GM10248 (cell line): ENCODE data around the gene STX1A.

ENCODE experiments used
- CTCF ChIA-PET: fragments of 300-600 bp; sonication (Branson Sonifier 250); formaldehyde crosslinking; extraction: SDS; loops from one replicate; lab custom pipeline; 2021; ENCODE audit warnings: antibody characterized with exemption; lab: Yijun Ruan, JAX
- POLR2A ChIA-PET: fragments of 350-650 bp; sonication (Branson Sonifier 250); formaldehyde crosslinking; extraction: SDS; loops from one replicate; lab custom pipeline; 2020; ENCODE audit warnings: antibody characterized with exemption; lab: Yijun Ruan, JAX
- DNase-seq: peaks from one replicate; pipeline ENCODE4 v3.0.0; 2012; ENCODE audit errors: extremely low spot score
- TF ChIP-seq, protein P1 (sequence below): IDR thresholded peaks from 2 replicates; pipeline ENCODE4 v1.5.1; 2012; ENCODE audit warnings: mild to moderate bottlenecking, low read depth; ENCODE audit errors: extremely low read depth, missing control alignments, control extremely low read depth

The STX1A gene

DNA sequence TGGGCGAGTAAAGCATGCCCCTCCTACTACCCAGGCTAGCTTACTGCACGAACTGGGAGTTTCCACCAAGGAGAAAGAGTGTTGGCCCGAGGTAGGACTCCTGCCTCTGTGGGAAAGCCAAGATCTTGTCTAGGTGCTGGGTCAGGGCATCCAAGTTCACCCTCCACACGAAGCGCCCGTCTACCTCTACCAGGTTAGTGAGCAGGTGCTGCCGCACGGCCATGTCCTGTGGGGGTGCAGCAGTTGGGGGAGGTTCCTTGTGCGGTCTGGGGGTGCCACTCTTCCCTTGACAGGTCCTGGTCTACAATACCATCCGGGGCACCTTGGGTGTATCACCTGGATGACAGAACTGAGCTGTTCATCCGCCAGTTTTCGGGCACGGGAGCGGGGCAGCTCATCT lies 17.4 kb upstream of the STX1A start:
- TF ChIP-seq, protein P1, sequence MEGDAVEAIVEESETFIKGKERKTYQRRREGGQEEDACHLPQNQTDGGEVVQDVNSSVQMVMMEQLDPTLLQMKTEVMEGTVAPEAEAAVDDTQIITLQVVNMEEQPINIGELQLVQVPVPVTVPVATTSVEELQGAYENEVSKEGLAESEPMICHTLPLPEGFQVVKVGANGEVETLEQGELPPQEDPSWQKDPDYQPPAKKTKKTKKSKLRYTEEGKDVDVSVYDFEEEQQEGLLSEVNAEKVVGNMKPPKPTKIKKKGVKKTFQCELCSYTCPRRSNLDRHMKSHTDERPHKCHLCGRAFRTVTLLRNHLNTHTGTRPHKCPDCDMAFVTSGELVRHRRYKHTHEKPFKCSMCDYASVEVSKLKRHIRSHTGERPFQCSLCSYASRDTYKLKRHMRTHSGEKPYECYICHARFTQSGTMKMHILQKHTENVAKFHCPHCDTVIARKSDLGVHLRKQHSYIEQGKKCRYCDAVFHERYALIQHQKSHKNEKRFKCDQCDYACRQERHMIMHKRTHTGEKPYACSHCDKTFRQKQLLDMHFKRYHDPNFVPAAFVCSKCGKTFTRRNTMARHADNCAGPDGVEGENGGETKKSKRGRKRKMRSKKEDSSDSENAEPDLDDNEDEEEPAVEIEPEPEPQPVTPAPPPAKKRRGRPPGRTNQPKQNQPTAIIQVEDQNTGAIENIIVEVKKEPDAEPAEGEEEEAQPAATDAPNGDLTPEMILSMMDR = no peak
- peak; percentile 5 for DNase-seq
- ChIA-PET CTCF (interaction anchor here (1.2 to 11.8 kb wide), 3 partner anchors 12 to 129 kb away, joined by 3 to 170 read pairs (median 40); no protein-coding TSS in a partner anchor), POLR2A (no interaction called here)

- ChIA-PET CTCF (interaction anchor here (0.9 to 11.8 kb wide), 13 partner anchors 11 to 175 kb away, joined by 3 to 170 read pairs (median 6); no protein-coding TSS in a partner anchor), POLR2A (no interaction called here)
- TF ChIP-seq, protein P1 = no peak
- DNase-seq = no peak
These were observed 16.0 kb upstream of the STX1A start for GRCh38 chr7:73735528-73735905.

GRCh38 chr7:73734619-73735527 lies 15.4 kb upstream of the STX1A start:
- POLR2A ChIA-PET = interaction anchor here (0.6 kb wide), 1 partner anchor 16 kb away, joined by 3 read pairs; the partner anchor contains the start of gene STX1A

GRCh38 chr7:73732397-73732796 lies 12.9 kb upstream of the STX1A start:
- TF ChIP-seq, protein P1 = no peak

More at GRCh38 chr7:73734619-73735527, 15.4 kb upstream of the STX1A start:
- TF ChIP-seq, protein P1 = peak; percentile 74
- CTCF ChIA-PET = interaction anchor here (0.6 to 11.8 kb wide), 29 partner anchors 9 to 280 kb away, joined by 3 to 170 read pairs (median 3); partner anchors contain the start of genes METTL27, MLXIPL and STX1A
- DNase-seq = peak; percentile 76

DNA sequence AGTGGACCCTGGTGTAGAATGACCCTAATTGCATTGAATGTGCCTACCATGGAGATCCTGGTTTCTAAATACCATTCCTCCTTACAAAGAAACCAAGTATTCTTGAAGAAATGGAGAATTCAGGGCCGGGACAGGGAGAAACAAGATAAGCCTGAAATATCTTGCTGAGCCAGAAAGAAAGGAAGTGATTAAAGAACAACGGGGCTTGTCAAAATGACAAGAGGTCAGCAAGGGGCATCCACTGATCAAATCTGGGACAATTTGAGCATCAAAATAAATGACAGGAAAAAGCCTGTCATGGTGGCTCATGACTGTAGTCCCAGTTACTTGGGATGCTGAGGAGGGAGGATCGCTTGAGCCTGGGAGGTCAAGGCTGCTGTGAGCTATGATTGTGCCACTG lies 11.0 kb upstream of the STX1A start:
- TF ChIP-seq, protein P1 = no peak
- ChIA-PET CTCF (interaction anchor here (11.8 kb wide), 1 partner anchor 123 kb away, joined by 170 read pairs; no protein-coding TSS in a partner anchor), POLR2A (no interaction called here)
- DNase-seq = no peak

More at GRCh38 chr7:73732397-73732796, 12.9 kb upstream of the STX1A start:
- CTCF ChIA-PET = interaction anchor here (1.0 to 11.8 kb wide), 2 partner anchors 9 to 125 kb away, joined by 3 to 170 read pairs; no protein-coding TSS in a partner anchor
- no peak for DNase-seq
- POLR2A ChIA-PET = no interaction called here

DNA sequence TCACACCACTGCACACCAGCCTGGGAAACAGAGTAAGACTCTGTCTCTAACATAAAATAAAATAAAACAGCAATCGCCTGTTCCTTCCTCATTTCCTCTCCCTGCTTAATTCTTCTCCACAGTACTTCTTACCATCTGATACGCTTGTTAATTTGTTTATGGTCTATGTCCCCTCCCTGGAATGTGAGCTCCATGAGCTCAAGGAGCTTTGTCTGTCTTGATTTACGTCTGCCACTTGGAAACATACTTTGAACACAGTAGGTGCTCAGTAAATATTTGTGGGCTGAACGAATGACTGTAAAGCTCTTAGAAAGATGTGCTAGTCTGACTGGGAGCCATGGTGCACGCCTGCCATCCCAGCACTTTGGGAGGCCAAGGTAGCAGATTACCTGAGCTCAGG lies 9.1 kb upstream of the STX1A start:
- POLR2A ChIA-PET = no interaction called here
- TF ChIP-seq, protein P1 = no peak
- CTCF ChIA-PET = interaction anchor here (1.1 to 11.8 kb wide), 3 partner anchors 10 to 121 kb away, joined by 3 to 170 read pairs (median 5); partner anchors contain the start of gene ABHD11
- no peak for DNase-seq
